Lower lobe of right lung (tissue), 2 donors: ENCODE measurements around the gene CTSW. TPM values are rescaled to one million over a fixed set of nuclear protein-coding genes. Genes with fewer than 3 reads are reported as not detected.

Source experiments
- ATAC-seq, 2 donors: fragments of 200-7000 bp; cut with Tn5 transposase; one replicate each; pipeline ENCODE4 v1.9.1; 2020 to 2022; ENCODE audit warnings: mild to moderate bottlenecking in 2 of 2, moderate library complexity in 2 of 2
- DNase-seq: peaks from one replicate; pipeline ENCODE4 v3.0.0-alpha.2; 2020
- H3K27ac ChIP-seq: fragments of 200-600 bp; one replicate; pipeline ENCODE4 v1.8.0; 2022
- H3K27me3 ChIP-seq: fragments of 200-600 bp; one replicate; pipeline ENCODE4 v1.8.0; 2022; ENCODE audit warnings: low read depth
- H3K36me3 ChIP-seq: fragments of 200-600 bp; one replicate; pipeline ENCODE4 v1.8.0; 2022; ENCODE audit warnings: mild to moderate bottlenecking
- H3K4me1 ChIP-seq: fragments of 200-600 bp; one replicate; pipeline ENCODE4 v1.8.0; 2022
- H3K4me3 ChIP-seq: fragments of 200-600 bp; one replicate; pipeline ENCODE4 v1.8.0; 2022; ENCODE audit warnings: mild to moderate bottlenecking
- H3K9me3 ChIP-seq: fragments of 200-600 bp; one replicate; pipeline ENCODE4 v1.8.0; 2022
- intact Hi-C: fragments of 100-400 bp; cut with DNase I; formaldehyde crosslinking; loops from one replicate; pipeline ENCODE4 v1.11.0; 2022
- total RNA-seq: library from RNA; stranded (reverse); fragmentation: NEBNext Ultra II Directional; extraction: Animal tissue kit (Norgen Biotek cat#: 25700); gene quantifications from one replicate; pipeline ENCODE4 v1.2.1, GENCODE V29; 2021
- TF ChIP-seq, protein P1 (sequence below): fragments of 200-600 bp; IDR thresholded peaks from one replicate; pipeline ENCODE4 v1.8.0; 2022; ENCODE audit warnings: antibody characterized with exemption, mild to moderate bottlenecking
- donor health status: DM: no; HTN: yes; CAD: no; lungs with severe emphysema.

Gene CTSW
- total RNA-seq, 1 donor from 2014 or later: 20.6 TPM

DNA sequence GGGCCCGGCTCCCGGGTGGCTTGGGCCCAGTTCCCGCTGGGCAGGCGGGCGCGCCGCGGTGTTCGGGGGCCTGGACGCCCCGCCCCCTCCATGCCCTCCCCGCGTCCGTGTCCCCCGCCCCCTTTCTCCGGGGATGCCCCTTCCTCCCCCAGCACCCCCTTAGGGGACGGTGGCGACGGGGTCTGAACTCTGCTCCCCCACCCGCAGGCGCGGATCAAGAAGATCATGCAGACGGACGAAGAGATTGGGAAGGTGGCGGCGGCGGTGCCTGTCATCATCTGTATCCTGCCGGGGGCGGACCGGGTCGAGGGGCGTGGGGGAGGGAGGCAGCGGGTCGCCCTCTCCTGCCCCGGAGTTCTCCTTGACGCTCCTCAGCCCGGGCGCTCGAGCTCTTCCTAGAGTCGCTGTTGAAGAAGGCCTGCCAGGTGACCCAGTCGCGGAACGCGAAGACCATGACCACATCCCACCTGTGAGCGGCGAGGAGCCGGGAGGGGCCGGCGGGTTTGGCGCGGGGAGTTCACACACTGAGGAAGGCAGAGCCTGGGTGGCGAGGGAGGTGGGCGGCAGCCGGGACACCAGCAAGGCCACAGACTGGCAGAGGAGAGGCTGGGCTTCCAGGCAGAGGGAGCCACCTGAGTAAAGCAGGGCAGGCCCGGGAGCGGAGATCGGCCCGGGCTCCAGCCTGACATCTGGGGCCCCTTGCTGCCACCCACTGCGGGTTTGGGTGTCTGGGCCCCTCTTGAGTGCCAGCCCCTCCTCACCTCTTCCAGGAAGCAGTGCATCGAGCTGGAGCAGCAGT lies 40.1 kb downstream of the CTSW start:
- Histone ChIP-seq H3K27ac (peak overlapping the region; percentile 88), H3K4me3 (peak overlapping the region; percentile 99), H3K36me3 (peaks cover 28% of the 10 kb centered on the region), H3K9me3 (no peaks in the 10 kb centered on the region), H3K27me3 (no peaks in the 10 kb centered on the region), H3K4me1 (peaks cover 48% of the 10 kb centered on the region)
- intact Hi-C loops: no loop called here
- ATAC-seq (peak; percentile 46 to 59), DNase-seq (peak; percentile 77)
- TF ChIP-seq, protein P1, sequence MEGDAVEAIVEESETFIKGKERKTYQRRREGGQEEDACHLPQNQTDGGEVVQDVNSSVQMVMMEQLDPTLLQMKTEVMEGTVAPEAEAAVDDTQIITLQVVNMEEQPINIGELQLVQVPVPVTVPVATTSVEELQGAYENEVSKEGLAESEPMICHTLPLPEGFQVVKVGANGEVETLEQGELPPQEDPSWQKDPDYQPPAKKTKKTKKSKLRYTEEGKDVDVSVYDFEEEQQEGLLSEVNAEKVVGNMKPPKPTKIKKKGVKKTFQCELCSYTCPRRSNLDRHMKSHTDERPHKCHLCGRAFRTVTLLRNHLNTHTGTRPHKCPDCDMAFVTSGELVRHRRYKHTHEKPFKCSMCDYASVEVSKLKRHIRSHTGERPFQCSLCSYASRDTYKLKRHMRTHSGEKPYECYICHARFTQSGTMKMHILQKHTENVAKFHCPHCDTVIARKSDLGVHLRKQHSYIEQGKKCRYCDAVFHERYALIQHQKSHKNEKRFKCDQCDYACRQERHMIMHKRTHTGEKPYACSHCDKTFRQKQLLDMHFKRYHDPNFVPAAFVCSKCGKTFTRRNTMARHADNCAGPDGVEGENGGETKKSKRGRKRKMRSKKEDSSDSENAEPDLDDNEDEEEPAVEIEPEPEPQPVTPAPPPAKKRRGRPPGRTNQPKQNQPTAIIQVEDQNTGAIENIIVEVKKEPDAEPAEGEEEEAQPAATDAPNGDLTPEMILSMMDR: no peak

DNA sequence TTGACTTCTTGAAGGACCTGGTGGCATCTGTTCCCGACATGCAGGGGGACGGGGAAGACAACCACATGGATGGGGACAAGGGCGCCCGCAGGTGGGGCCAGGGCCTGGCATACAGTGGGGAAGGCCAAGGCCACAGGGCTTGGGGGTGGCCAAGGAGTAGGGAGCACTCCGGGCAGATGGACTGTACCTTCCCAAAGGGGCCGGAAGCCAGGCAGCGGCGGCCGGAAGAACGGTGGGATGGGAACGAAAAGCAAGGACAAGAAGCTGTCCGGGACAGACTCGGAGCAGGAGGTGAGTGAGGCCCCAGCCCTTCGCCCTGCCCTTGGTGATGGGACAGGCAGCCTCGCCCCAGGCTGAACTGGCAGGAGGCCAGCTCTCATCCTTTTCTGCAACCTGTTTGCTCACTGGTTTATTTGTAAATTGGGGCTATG lies 40.8 kb downstream of the CTSW start:
- no peak for DNase-seq
- intact Hi-C loops: no loop called here
- TF ChIP-seq, protein P1: no peak

DNA sequence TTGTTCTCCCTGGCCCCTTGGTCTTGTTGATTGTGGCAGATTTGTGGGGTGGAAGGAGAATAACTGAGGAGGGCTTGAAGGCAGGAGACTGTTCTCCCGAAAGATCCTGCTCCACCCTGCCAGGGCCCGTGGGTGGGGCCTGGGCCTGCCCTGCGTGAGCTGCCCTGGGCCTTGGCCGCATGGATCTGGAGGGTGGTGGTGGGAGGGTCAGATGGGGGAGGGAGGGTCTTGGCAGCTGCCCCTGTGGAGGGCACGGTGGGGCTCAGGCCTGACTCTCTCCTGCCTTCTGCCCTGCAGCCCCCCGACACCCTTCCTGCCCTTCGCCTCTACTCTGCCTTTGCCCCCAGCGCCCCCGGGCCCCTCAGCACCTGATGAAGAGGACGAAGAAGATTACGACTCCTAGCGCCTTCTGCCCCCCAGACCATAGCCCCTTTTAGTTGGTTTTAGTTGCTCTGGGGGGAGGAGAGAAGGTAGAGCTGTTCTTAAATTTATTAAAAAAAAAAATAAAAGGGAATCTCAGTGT lies 41.5 kb downstream of the CTSW start:
- Histone ChIP-seq H3K4me1 (peaks cover 35% of the 10 kb centered on the region), H3K36me3 (peaks cover 28% of the 10 kb centered on the region), H3K27me3 (no peaks in the 10 kb centered on the region), H3K4me3 (peak overlapping the region; percentile 99), H3K9me3 (no peaks in the 10 kb centered on the region), H3K27ac (no peak overlapping the region)
- ATAC-seq (no peak), DNase-seq (no peak)
- TF ChIP-seq, protein P1: no peak
- intact Hi-C loops: no loop called here

More for the DNA sequence above, 40.8 kb downstream of the CTSW start:
- no peaks in the 10 kb centered on the region for H3K9me3 ChIP-seq
- peak overlapping the region; percentile 99 for H3K4me3 ChIP-seq
- peak overlapping the region; percentile 88 for H3K27ac ChIP-seq
- peaks cover 28% of the 10 kb centered on the region for H3K36me3 ChIP-seq
- peaks cover 42% of the 10 kb centered on the region for H3K4me1 ChIP-seq
- ATAC-seq: no peak
- no peaks in the 10 kb centered on the region for H3K27me3 ChIP-seq

DNA sequence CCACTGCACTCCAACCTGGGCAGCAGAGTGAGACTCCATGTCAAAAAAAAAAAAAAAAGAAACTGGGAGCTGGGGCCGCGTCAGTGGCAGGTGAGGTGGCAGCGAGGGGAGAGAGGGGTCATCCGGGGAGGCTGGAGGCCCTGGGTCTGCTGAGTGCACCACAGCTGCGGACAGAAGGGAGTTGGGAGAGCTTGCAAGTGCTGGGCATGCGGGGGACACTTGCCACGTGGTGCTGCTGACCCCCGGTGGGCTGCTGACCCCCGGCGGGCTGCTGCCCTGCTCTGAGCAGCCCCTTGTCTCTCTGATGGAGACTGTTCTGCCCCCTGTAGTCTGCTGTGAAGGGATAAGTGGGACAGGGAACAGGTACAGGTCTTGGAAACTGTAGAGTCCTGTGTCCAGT lies 42.2 kb downstream of the CTSW start:
- Histone ChIP-seq H3K4me3 (no peak overlapping the region), H3K9me3 (no peaks in the 10 kb centered on the region), H3K27me3 (no peaks in the 10 kb centered on the region), H3K36me3 (peaks cover 28% of the 10 kb centered on the region), H3K27ac (no peak overlapping the region), H3K4me1 (peaks cover 27% of the 10 kb centered on the region)
- intact Hi-C loops: no loop called here
- no peak for DNase-seq
- TF ChIP-seq, protein P1: no peak
- no peak for ATAC-seq

DNA sequence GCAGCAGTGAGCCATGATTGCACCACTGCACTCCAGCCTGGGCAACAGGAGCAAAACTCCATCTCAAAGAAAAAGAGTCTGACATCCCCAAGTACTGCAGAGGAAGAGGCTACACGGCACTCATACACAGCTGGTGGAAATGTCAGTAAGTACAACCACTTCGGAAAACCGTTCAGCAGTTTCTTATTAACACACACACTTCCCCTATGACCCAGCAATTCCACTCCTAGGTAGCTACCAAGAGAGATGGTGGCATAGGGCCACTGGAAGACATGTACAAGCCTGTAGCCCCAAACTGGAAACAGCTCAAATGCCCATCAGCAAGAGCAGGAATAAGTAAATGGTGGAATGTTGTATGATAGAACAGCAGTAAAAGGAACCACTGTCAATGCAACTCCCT lies 42.9 kb downstream of the CTSW start:
- ATAC-seq (no peak), DNase-seq (no peak)
- no peak overlapping the region for H3K27ac ChIP-seq
- TF ChIP-seq, protein P1: no peak
- no peaks in the 10 kb centered on the region for H3K9me3 ChIP-seq
- peaks cover 21% of the 10 kb centered on the region for H3K4me1 ChIP-seq
- no peak overlapping the region for H3K4me3 ChIP-seq
- no peaks in the 10 kb centered on the region for H3K27me3 ChIP-seq
- intact Hi-C loops: no loop called here
- H3K36me3 ChIP-seq: peaks cover 28% of the 10 kb centered on the region
